Activated CD8-positive, alpha-beta T cell treated with anti-CD3 and anti-CD28 coated beads for 36 hours (primary cell): Measurements from ENCODE around the gene TMOD1. TPM values are rescaled to one million over a fixed set of nuclear protein-coding genes. Genes with fewer than 3 reads are reported as not detected.

Experiments
- ATAC-seq: fragments of 200-7000 bp; cut with Tn5 transposase; one replicate; pipeline ENCODE4 v1.10.0; 2021; ENCODE audit warnings: mild to moderate bottlenecking, moderate library complexity
- CTCF ChIA-PET: fragments of 350-600 bp; sonication (Branson Sonifier 250); formaldehyde crosslinking; loops from one replicate; lab custom pipeline; 2021; ENCODE audit warnings: antibody characterized with exemption; lab: Charles Lee
- POLR2A ChIA-PET: fragments of 350-600 bp; sonication (Branson Sonifier 250); formaldehyde crosslinking; loops from one replicate; lab custom pipeline; 2021; ENCODE audit warnings: antibody characterized with exemption; lab: Charles Lee
- DNase-seq: peaks from one replicate; pipeline ENCODE4 v3.0.0-alpha.2; 2020
- H3K27ac Mint-ChIP-seq: one replicate; pipeline ENCODE4 v1.8.0; 2021; ENCODE audit warnings: mild to moderate bottlenecking, mixed read lengths
- H3K27me3 Mint-ChIP-seq: one replicate; pipeline ENCODE4 v1.8.0; 2021; ENCODE audit warnings: mixed read lengths
- H3K36me3 Mint-ChIP-seq: one replicate; pipeline ENCODE4 v1.8.0; 2021; ENCODE audit warnings: low read depth, mixed read lengths
- H3K4me1 Mint-ChIP-seq: one replicate; pipeline ENCODE4 v1.8.0; 2021; ENCODE audit warnings: low read depth, mixed read lengths
- H3K4me3 Mint-ChIP-seq: one replicate; pipeline ENCODE4 v1.8.0; 2021; ENCODE audit warnings: mild to moderate bottlenecking, moderate library complexity, mixed read lengths
- H3K9me3 Mint-ChIP-seq: one replicate; pipeline ENCODE4 v1.8.0; 2021; ENCODE audit warnings: mixed read lengths
- intact Hi-C: fragments of 100-400 bp; cut with micrococcal nuclease; formaldehyde crosslinking; loops from one replicate; pipeline ENCODE4 v1.10.0; 2022
- total RNA-seq, 2 experiments: library from RNA; stranded (reverse); gene quantifications; one replicate each; pipeline ENCODE4 v1.2.3, GENCODE V29; 2021
- TF ChIP-seq, protein P1 (sequence below): fragments of 200-600 bp; IDR thresholded peaks from one replicate; pipeline ENCODE4 v1.8.0; 2022; ENCODE audit warnings: antibody characterized with exemption, mild to moderate bottlenecking

Gene TMOD1
- total RNA-seq, 2 experiments from 2014 or later: 0.47 to 0.60 TPM

DNA sequence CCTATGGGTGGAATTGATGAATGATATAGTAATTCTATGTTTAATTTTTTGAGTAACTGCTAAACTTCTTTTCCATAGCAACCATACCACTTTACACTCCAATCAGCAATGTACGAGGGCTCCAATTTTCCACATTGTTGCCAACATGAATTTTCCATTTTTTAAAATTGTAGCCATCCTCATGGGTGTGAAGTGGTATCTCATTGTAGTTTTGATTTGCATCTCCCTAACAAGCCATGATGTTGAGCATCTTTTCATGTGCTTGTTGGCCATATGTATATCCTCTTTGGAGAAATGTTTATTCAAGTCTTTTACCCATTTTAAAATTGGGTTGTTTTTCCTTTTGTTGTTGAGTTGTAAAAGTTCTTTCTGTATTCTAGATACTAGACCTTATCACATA is 48.9 kb downstream of the TMOD1 start:
- DNase-seq (no peak), ATAC-seq (no peak)
- Mint-ChIP-seq H3K4me1 (no peaks in the 10 kb centered on the region), H3K4me3 (no peak overlapping the region), H3K36me3 (no peaks in the 10 kb centered on the region), H3K27ac (no peak overlapping the region), H3K9me3 (no peaks in the 10 kb centered on the region), H3K27me3 (peaks cover 16% of the 10 kb centered on the region)
- CTCF ChIA-PET: no interaction called here
- POLR2A ChIA-PET: no interaction called here
- TF ChIP-seq, protein P1, sequence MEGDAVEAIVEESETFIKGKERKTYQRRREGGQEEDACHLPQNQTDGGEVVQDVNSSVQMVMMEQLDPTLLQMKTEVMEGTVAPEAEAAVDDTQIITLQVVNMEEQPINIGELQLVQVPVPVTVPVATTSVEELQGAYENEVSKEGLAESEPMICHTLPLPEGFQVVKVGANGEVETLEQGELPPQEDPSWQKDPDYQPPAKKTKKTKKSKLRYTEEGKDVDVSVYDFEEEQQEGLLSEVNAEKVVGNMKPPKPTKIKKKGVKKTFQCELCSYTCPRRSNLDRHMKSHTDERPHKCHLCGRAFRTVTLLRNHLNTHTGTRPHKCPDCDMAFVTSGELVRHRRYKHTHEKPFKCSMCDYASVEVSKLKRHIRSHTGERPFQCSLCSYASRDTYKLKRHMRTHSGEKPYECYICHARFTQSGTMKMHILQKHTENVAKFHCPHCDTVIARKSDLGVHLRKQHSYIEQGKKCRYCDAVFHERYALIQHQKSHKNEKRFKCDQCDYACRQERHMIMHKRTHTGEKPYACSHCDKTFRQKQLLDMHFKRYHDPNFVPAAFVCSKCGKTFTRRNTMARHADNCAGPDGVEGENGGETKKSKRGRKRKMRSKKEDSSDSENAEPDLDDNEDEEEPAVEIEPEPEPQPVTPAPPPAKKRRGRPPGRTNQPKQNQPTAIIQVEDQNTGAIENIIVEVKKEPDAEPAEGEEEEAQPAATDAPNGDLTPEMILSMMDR: no peak
- intact Hi-C loops: no loop called here

DNA sequence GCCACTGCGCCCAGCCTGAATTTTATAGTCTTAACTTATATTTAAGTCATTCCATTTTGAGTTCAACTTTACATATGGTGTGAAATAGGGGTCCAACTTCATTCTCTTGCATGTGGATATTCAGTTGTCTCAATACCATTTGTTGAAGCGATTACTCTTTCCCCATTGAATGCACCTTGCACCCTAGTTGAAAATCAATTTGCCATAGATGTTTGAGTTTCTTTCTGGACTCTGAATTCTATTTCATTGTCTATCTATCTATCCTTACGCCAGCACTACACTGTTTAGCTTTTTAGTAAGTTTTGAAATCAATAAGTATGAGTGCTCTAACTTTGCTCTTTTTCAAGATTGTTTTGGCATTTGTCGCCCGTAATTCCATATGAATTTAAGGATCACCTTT is 49.8 kb downstream of the TMOD1 start:
- POLR2A ChIA-PET: no interaction called here
- TF ChIP-seq, protein P1: no peak
- intact Hi-C loops: no loop called here
- ATAC-seq (no peak), DNase-seq (no peak)
- no peaks in the 10 kb centered on the region for H3K36me3 Mint-ChIP-seq
- CTCF ChIA-PET: no interaction called here
- no peaks in the 10 kb centered on the region for H3K9me3 Mint-ChIP-seq
- peaks cover 19% of the 10 kb centered on the region for H3K27me3 Mint-ChIP-seq
- no peak overlapping the region for H3K4me3 Mint-ChIP-seq
- H3K27ac Mint-ChIP-seq: no peak overlapping the region
- no peaks in the 10 kb centered on the region for H3K4me1 Mint-ChIP-seq

DNA sequence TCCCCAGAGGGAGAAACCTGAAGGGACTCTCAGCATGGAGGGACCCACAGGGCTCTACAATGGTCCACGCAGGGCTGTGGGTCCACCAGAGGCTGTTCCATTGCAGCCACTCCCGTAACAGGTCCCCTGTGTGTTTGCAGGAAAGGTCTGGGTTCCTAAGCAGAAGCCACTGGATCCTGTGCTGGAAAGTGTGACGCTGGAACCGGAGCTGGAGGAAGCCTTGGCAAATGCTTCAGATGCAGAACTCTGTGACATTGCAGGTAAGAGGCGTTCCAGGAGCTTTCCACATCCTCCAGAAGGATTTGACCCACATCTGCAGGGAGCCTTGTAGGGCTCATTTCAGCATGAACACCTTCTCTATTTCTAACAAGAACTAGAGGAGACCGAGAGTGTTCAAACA is 51.7 kb downstream of the TMOD1 start:
- H3K4me1 Mint-ChIP-seq: no peaks in the 10 kb centered on the region
- no peak for ATAC-seq
- no peak overlapping the region for H3K27ac Mint-ChIP-seq
- no peak overlapping the region for H3K4me3 Mint-ChIP-seq
- H3K9me3 Mint-ChIP-seq: no peaks in the 10 kb centered on the region
- DNase-seq: no peak
- no peaks in the 10 kb centered on the region for H3K36me3 Mint-ChIP-seq
- ChIA-PET CTCF (no interaction called here), POLR2A (no interaction called here)
- TF ChIP-seq, protein P1: no peak
- peaks cover 27% of the 10 kb centered on the region for H3K27me3 Mint-ChIP-seq
- intact Hi-C loops: no loop called here

DNA sequence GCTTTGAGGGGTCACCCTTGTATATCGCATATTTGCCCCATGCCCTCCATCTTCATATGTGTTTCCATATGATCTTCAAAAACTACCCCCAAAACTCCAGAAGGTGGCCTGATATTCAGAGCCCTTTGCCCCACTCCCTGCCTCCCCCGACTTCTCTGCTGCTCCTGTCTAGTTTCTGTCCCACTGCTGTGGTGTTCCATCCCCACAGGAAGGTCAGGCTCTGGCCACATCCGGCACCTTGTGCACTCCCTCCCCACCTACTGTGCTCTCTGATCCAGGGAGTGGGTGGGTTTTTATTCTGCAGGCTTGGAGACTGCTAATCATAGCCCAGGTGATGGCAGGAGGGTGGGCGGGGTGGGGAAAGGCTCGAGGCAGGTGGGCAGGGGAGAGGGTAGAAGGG is 52.4 kb downstream of the TMOD1 start:
- CTCF ChIA-PET: no interaction called here
- DNase-seq (no peak), ATAC-seq (no peak)
- Mint-ChIP-seq H3K27ac (no peak overlapping the region), H3K4me3 (no peak overlapping the region), H3K4me1 (peaks cover 3% of the 10 kb centered on the region), H3K9me3 (no peaks in the 10 kb centered on the region), H3K27me3 (peaks cover 28% of the 10 kb centered on the region), H3K36me3 (no peaks in the 10 kb centered on the region)
- POLR2A ChIA-PET: no interaction called here
- TF ChIP-seq, protein P1: no peak
- intact Hi-C loops: no loop called here

DNA sequence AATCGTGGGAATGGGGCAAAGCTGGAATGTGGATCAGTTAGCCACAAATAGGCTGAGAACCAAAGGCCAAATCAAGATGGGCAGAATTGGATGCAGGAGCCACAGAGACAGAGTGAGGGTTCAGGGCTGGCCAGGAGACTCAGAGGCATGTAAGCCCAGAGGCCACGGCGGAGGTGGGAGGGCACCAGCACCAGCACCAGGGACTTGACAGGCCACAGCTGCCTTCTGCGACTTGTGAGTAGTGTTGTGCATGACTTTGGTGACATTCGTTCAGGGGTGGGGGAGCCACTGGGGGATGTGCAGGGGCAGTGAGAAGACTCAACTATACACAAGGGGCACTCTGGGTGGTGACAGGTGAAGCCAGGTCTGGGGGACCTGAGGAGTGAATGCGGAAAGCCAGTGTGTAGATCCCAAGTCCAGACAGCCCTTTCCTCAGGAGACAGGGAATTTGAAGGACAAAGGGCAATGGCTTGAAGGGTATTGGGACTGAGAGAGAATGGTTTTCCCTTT is 53.2 kb downstream of the TMOD1 start:
- peaks cover 8% of the 10 kb centered on the region for H3K4me1 Mint-ChIP-seq
- no peak overlapping the region for H3K4me3 Mint-ChIP-seq
- H3K36me3 Mint-ChIP-seq: no peaks in the 10 kb centered on the region
- POLR2A ChIA-PET: no interaction called here
- intact Hi-C loops: no loop called here
- no peak overlapping the region for H3K27ac Mint-ChIP-seq
- CTCF ChIA-PET: interaction anchor here (1.5 kb wide), 1 partner anchor 44 kb away, joined by 4 read pairs; no protein-coding TSS in a partner anchor
- TF ChIP-seq, protein P1: no peak
- H3K9me3 Mint-ChIP-seq: no peaks in the 10 kb centered on the region
- ATAC-seq (no peak), DNase-seq (no peak)
- peaks cover 28% of the 10 kb centered on the region for H3K27me3 Mint-ChIP-seq
